ENCODE data around the gene MYO3B.

DNA sequence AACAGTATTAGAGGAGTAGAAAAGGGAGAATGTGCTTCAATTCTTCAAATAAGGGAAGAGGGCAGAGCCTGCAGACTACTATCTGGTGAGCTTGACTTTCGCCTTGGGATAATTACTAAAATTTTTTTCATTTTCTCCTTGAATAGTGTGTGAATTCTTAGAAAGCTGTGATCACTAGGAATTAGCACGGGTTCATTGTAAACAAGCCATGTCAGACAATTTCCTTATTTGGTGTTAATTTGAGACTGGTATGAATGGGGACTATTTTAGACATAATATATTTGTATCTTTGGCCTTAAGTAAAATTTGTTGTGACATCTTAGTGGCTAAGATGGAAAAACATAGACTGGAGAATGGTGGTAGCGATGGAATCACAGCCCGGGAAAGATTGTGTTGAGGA, 66.6 kb downstream of the MYO3B start:
- TF ChIP-seq, protein P1, sequence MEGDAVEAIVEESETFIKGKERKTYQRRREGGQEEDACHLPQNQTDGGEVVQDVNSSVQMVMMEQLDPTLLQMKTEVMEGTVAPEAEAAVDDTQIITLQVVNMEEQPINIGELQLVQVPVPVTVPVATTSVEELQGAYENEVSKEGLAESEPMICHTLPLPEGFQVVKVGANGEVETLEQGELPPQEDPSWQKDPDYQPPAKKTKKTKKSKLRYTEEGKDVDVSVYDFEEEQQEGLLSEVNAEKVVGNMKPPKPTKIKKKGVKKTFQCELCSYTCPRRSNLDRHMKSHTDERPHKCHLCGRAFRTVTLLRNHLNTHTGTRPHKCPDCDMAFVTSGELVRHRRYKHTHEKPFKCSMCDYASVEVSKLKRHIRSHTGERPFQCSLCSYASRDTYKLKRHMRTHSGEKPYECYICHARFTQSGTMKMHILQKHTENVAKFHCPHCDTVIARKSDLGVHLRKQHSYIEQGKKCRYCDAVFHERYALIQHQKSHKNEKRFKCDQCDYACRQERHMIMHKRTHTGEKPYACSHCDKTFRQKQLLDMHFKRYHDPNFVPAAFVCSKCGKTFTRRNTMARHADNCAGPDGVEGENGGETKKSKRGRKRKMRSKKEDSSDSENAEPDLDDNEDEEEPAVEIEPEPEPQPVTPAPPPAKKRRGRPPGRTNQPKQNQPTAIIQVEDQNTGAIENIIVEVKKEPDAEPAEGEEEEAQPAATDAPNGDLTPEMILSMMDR (IDR thresholded peaks at IDR 0.05): no peak
- no peak for TF ChIP-seq POLR2A (IDR thresholded peaks at IDR 0.05)
